HG03039 (cell line): ENCODE data around the gene DPYSL5.

ENCODE experiments used
- ATAC-seq: cut with Tn5 transposase; IDR thresholded peaks from one replicate; pipeline ENCODE4 v1.9.1; 2021; ENCODE audit warnings: mild to moderate bottlenecking, moderate library complexity; ENCODE audit not compliant: unreplicated experiment

Gene DPYSL5

DNA sequence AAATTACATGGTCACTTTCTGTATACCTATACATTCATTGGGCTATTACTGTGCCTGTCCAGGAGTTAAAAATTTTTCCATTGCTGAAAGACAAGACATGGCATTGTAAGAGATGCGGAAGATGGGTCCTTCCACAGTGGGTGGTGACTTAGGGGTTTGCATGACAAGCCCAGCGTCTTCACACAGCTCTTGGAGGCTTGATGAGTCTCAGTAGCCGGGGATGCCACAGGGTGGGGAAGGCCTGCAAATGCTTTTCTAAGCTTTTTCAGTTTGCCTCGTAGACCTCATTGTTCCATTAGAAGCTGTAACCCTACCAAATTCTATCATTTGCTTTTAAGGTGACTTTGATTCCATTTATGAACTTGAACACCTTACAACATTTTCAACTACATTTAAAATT lies 104.4 kb downstream of the DPYSL5 start:
- ATAC-seq: no peak

- ATAC-seq: no peak
Measured at GRCh38 chr2:26954135-26954534, 106.2 kb downstream of the DPYSL5 start.

- ATAC-seq: no peak
Measured at GRCh38 chr2:26957041-26957440, 109.1 kb downstream of the DPYSL5 start.

- ATAC-seq: no peak
Measured at GRCh38 chr2:26957534-26957933, 109.6 kb downstream of the DPYSL5 start.

- no peak for ATAC-seq
Measured at GRCh38 chr2:26959331-26959730, 111.4 kb downstream of the DPYSL5 start.

- ATAC-seq: no peak
Measured at GRCh38 chr2:26964446-26965130, 116.7 kb downstream of the DPYSL5 start.

DNA sequence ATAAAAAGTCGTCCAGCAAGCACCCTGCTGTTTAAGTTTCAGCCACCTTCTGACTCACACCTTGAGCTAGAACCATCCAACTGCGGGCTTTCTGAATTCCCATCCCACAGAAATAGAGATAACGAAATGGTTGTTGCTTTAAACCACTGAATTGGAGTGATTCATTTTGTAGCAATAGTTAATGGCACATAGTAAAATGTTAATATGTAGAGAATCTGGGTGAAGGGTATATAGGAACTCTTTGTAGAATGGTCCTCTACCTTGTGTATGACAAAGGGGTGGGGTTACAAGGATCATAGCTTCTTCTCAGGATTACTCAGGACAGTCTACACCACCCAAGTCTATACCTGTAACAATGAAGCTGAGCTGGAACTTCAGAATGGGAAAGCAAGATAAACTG lies 120.1 kb downstream of the DPYSL5 start:
- ATAC-seq: no peak

- no peak for ATAC-seq
Measured at GRCh38 chr2:26969077-26969844, 121.3 kb downstream of the DPYSL5 start.

DNA sequence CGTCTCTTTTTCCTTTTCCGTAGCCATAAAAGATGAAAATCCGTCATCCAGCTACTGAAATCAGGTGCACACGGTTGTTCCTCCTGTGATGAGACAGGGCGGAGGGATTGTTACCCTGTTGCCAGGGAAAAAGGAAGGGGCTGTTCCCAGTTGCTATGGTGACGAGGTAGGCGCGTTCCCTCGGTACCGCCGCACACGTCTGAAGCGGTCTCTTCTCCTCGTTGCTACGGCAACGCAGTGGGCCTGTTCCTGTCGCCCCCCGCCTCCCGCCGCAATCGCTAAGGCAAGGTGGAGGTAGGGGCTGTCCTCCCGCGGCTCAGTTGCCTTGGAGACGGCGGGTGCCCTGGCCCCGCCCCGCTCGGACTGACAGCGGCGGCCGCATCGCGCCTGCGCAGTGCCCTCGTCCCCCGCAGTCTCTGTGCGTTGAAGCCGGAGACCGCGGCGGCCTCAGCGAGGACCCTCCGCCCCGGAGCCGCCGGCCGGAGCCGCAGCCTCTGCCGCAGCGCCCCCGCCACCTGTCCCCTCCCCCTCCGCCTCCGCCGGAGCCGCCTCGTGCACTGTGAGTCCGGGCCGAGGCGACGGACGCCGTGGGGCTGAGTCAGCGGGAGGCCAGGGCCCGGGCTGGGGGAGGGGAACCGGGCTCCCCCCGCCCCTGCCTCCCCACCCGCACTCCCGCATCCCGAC lies 122.5 kb downstream of the DPYSL5 start, which contains the start of gene MAPRE3:
Gene MAPRE3 (plus strand): TSS at position 394 of the 684 bp plus-strand sequence. CDS start 51,582 bp downstream, outside the sequence.
- ATAC-seq: peak; percentile 76

- peak; percentile 22 for ATAC-seq
Measured at GRCh38 chr2:26970928-26971627, 123.1 kb downstream of the DPYSL5 start.

DNA sequence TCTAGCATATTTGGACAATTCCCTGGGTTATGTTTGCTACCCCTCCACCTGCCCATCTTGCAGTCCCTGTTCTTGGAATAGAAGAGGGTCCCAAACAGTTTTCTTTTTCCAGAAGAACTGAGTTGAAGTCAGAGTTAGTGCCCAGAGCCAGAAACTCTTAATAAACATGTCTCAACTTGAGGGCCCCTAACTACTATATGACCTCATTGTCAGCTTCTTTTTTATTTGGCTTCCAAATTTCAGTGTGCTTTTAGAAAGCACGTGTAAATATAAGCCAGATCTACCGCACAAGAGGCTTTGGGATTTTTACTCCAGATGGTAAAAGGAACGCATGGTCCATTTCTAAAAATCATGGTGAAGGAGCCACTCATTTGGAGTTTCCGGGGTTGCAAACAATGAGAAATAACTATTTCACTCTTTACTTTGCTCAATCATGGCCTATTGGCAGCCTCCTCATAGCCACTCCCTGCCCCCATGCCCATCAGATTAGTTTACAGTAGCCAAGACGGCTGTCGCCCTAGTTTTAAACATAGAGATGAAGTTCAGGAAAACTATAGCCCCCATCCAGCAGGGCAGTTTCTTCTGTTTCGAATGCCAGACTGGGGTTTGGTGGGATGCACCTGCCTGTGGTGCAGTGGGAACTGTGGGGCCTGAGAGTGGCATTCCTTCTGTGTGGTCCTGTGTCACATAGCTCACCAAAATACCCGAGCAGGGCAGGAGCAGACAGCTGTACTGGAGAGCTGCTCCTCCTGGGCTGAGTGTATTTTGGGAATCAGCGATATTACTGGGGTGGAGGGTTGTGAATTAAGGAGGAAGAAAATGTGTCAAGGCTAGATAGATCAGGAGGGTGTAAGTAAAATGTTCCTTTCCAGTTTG lies 124.2 kb downstream of the DPYSL5 start:
- ATAC-seq: no peak

DNA sequence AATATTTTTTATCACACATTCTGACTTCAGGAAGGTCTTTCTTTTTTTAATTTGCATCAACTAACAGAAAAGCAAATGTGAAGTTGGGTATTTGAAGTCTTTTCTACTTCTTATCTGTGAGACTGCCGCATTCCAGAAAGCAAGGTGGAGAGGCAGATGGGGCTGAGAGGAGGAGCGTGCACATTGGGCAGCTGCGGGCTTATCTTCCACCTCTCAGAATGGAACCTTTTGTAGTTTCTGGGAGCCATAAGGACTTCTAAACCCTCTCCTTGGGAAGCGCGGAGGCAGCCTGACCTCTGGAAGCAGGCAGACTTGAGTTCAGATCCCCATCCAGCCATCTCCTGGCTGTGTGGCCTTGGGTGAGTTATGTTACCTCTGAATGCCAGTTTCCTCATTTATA lies 126.4 kb downstream of the DPYSL5 start:
- ATAC-seq: no peak

GRCh38 chr2:26975102-26975501 lies 127.2 kb downstream of the DPYSL5 start:
- ATAC-seq: no peak

DNA sequence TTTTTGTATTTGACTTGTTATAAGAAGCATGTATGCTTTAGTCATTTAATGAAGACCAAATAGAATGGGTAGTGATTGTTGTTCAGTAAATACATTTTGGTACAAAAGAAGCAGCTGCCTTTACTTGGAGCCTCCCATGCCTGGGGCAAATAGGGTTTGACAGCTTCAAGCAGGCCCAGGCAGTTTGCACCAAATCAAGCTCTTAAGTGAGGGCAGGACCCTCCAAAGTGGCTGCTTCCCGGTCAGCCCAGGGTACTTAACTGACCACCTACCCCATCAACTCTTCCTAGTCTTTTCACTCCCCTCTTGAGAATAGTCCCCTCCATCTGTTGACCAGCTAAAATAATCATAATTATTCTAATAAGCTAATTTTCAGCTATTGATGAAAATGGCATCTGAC lies 127.7 kb downstream of the DPYSL5 start:
- ATAC-seq: no peak

GRCh38 chr2:26976237-26976636 lies 128.3 kb downstream of the DPYSL5 start:
- no peak for ATAC-seq

- no peak for ATAC-seq
Measured at GRCh38 chr2:26977012-26977411, 129.1 kb downstream of the DPYSL5 start.

DNA sequence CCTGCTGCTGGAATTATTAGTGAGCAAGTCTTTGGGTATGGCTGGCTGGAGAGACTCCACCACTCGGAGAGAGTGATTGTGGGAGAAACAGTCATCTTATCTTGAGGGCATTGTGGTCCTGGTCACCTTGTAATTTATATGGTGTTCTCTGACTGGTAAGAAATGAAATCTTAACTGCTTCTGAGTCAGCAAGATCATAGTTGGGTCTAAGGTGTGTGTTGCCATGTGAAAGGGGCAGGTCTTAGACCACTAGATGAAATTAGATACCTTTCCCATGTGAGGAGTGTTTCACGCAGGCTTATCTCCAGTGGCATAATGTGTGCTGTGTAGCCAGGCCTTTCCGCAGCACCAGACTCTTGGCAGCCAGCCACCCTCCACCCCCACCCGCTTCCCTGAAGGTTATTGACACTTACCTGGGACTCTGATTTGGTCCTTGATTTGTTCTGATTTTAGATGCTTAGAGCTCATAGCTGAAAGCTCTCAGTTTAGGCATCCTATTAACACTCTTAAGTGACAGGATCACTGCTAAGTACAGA lies 130.2 kb downstream of the DPYSL5 start:
- no peak for ATAC-seq

- ATAC-seq: no peak
Measured at GRCh38 chr2:26979741-26980140, 131.8 kb downstream of the DPYSL5 start.

GRCh38 chr2:26980971-26981370 lies 133.0 kb downstream of the DPYSL5 start:
- no peak for ATAC-seq
